ENCODE data around the gene XPR1. TPM values are rescaled to one million over a fixed set of nuclear protein-coding genes. Genes with fewer than 3 reads are reported as not detected.
"Not testable (repeated sequence)": the region's sequence is repeated elsewhere in the genome, so short reads cannot be mapped to it uniquely, and the experiment has no call there.

Gene XPR1
- total RNA-seq, 5 donors from 2014 or later (not counting 1 experiment from before 2014, with no cell fraction given): 13.0 to 16.2 (median 14.7) TPM

- Histone ChIP-seq H3K9me3 (peaks cover 2% of the 10 kb centered on the region), H3K27ac (ENCODE audit: low read length) (no peak overlapping the region), H3K36me3 (ENCODE audit: control insufficient read depth in 2 of 2, extremely low read depth in 1 of 2, insufficient read depth in 1 of 2, low read length in 1 of 2) (no peaks in the 10 kb centered on the region), H3K27me3 (replicated peaks in 1 of 2; ENCODE audit: control insufficient read depth in 2 of 2, extremely low read depth in 1 of 2, insufficient read depth in 2 of 2, low read length in 1 of 2) (no peaks in the 10 kb centered on the region), H3K4me1 (ENCODE audit: control insufficient read depth in 1 of 2, extremely low read depth in 1 of 2, insufficient read depth in 2 of 2, low read length in 2 of 2) (peaks cover 2 to 3% of the 10 kb centered on the region in 2 experiments), H3K4me3 (ENCODE audit: control insufficient read depth in 1 of 2, extremely low read depth in 1 of 2, low read length in 1 of 2) (no peak overlapping the region)
- H3K9me3 Mint-ChIP-seq: peaks cover 0 to 9% (median 4%) of the 10 kb centered on the region in 3 donors
- H3K27ac Mint-ChIP-seq: no peak overlapping the region
- ATAC-seq (replicated peaks in 1 of 4) (peak in 1 of 4 experiments; percentile 22), DNase-seq (no peak)
- peaks cover 36% of the 10 kb centered on the region for H3K36me3 Mint-ChIP-seq
- H3K4me1 Mint-ChIP-seq: peaks cover 19 to 35% (median 29%) of the 10 kb centered on the region in 3 donors
- WGBS (ENCODE audit: insufficient coverage): no CpG with 5 or more reads among the region's 8 CpGs
- H3K4me3 Mint-ChIP-seq: peak overlapping the region in 1 of 3 donors; percentile 30
- CTCF ChIA-PET: no interaction called here
- POLR2A ChIA-PET: no interaction called here
- no peaks in the 10 kb centered on the region for H3K27me3 Mint-ChIP-seq
Measured at GRCh38 chr1:180851995-180852887, 220.4 kb downstream of the XPR1 start.

- WGBS (ENCODE audit: insufficient coverage): no CpG with 5 or more reads among the region's 2 CpGs
- Mint-ChIP-seq H3K4me1 (peaks cover 19 to 35% (median 29%) of the 10 kb centered on the region in 3 donors), H3K27me3 (no peaks in the 10 kb centered on the region), H3K9me3 (peaks cover 0 to 9% (median 4%) of the 10 kb centered on the region in 3 donors), H3K4me3 (no peak overlapping the region), H3K27ac (no peak overlapping the region), H3K36me3 (peaks cover 36% of the 10 kb centered on the region)
- DNase-seq (no peak), ATAC-seq (replicated peaks in 1 of 4) (no peak)
- CTCF ChIA-PET: interaction anchor here in 1 of 2 donors (0.9 kb wide), 1 partner anchor 338 kb away, joined by 6 read pairs; no protein-coding TSS in a partner anchor
- Histone ChIP-seq H3K4me1 (ENCODE audit: control insufficient read depth in 1 of 2, extremely low read depth in 1 of 2, insufficient read depth in 2 of 2, low read length in 2 of 2) (peaks cover 2 to 3% of the 10 kb centered on the region in 2 experiments), H3K27ac (ENCODE audit: low read length) (no peak overlapping the region), H3K36me3 (ENCODE audit: control insufficient read depth in 2 of 2, extremely low read depth in 1 of 2, insufficient read depth in 1 of 2, low read length in 1 of 2) (no peaks in the 10 kb centered on the region), H3K9me3 (peaks cover 2% of the 10 kb centered on the region), H3K4me3 (ENCODE audit: control insufficient read depth in 1 of 2, extremely low read depth in 1 of 2, low read length in 1 of 2) (no peak overlapping the region), H3K27me3 (replicated peaks in 1 of 2; ENCODE audit: control insufficient read depth in 2 of 2, extremely low read depth in 1 of 2, insufficient read depth in 2 of 2, low read length in 1 of 2) (no peaks in the 10 kb centered on the region)
- POLR2A ChIA-PET: interaction anchor here (0.5 to 0.7 kb wide), 5 partner anchors 136 to 1668 kb away, joined by 3 to 15 read pairs (median 3); no protein-coding TSS in a partner anchor
Measured at GRCh38 chr1:180854001-180854400, 222.2 kb downstream of the XPR1 start.

- ATAC-seq (replicated peaks in 1 of 4) (no peak), DNase-seq (no peak)
- peaks cover 34% of the 10 kb centered on the region for H3K36me3 Mint-ChIP-seq
- Histone ChIP-seq H3K9me3 (peaks cover 2% of the 10 kb centered on the region), H3K36me3 (ENCODE audit: control insufficient read depth in 2 of 2, extremely low read depth in 1 of 2, insufficient read depth in 1 of 2, low read length in 1 of 2) (no peaks in the 10 kb centered on the region), H3K4me1 (ENCODE audit: control insufficient read depth in 1 of 2, extremely low read depth in 1 of 2, insufficient read depth in 2 of 2, low read length in 2 of 2) (peaks cover 2 to 3% of the 10 kb centered on the region in 2 experiments), H3K27me3 (replicated peaks in 1 of 2; ENCODE audit: control insufficient read depth in 2 of 2, extremely low read depth in 1 of 2, insufficient read depth in 2 of 2, low read length in 1 of 2) (no peaks in the 10 kb centered on the region), H3K4me3 (ENCODE audit: control insufficient read depth in 1 of 2, extremely low read depth in 1 of 2, low read length in 1 of 2) (no peak overlapping the region), H3K27ac (ENCODE audit: low read length) (no peak overlapping the region)
- peaks cover 0 to 9% (median 4%) of the 10 kb centered on the region in 3 donors for H3K9me3 Mint-ChIP-seq
- 91% methylated on average over 5 of the region's 5 CpGs for WGBS (ENCODE audit: insufficient coverage)
- CTCF ChIA-PET: interaction anchor here in 1 of 2 donors (0.9 kb wide), 1 partner anchor 339 kb away, joined by 6 read pairs; no protein-coding TSS in a partner anchor
- no peak overlapping the region for H3K27ac Mint-ChIP-seq
- H3K27me3 Mint-ChIP-seq: no peaks in the 10 kb centered on the region
- H3K4me1 Mint-ChIP-seq: peaks cover 19 to 34% (median 29%) of the 10 kb centered on the region in 3 donors
- no peak overlapping the region for H3K4me3 Mint-ChIP-seq
- POLR2A ChIA-PET: interaction anchor here (0.5 kb wide), 2 partner anchors 135 to 1669 kb away, joined by 3 to 5 read pairs; no protein-coding TSS in a partner anchor
Measured at GRCh38 chr1:180854456-180854855, 222.6 kb downstream of the XPR1 start.

- H3K9me3 Mint-ChIP-seq; H3K27ac Mint-ChIP-seq; H3K36me3 ChIP-seq (ENCODE audit: control insufficient read depth in 2 of 2, extremely low read depth in 1 of 2, insufficient read depth in 1 of 2, low read length in 1 of 2); H3K9me3 ChIP-seq; H3K27ac ChIP-seq (ENCODE audit: low read length); DNase-seq; H3K27me3 ChIP-seq (replicated peaks in 1 of 2; ENCODE audit: control insufficient read depth in 2 of 2, extremely low read depth in 1 of 2, insufficient read depth in 2 of 2, low read length in 1 of 2); ATAC-seq (replicated peaks in 1 of 4); H3K4me3 Mint-ChIP-seq; H3K4me1 ChIP-seq (ENCODE audit: control insufficient read depth in 1 of 2, extremely low read depth in 1 of 2, insufficient read depth in 2 of 2, low read length in 2 of 2); H3K27me3 Mint-ChIP-seq; H3K4me3 ChIP-seq (ENCODE audit: control insufficient read depth in 1 of 2, extremely low read depth in 1 of 2, low read length in 1 of 2): not testable (repeated sequence)
- peaks cover 11% of the 10 kb centered on the region for H3K36me3 Mint-ChIP-seq
- H3K4me1 Mint-ChIP-seq: peaks cover 3 to 11% (median 5%) of the 10 kb centered on the region in 3 donors
- ChIA-PET POLR2A (interaction anchor here in 1 of 2 donors (0.6 kb wide), 1 partner anchor 81 kb away, joined by 3 read pairs; no protein-coding TSS in a partner anchor), CTCF (interaction anchor here in 1 of 2 donors (0.6 kb wide), 1 partner anchor 17 kb away, joined by 4 read pairs; no protein-coding TSS in a partner anchor)
- WGBS (ENCODE audit: insufficient coverage): 86% methylated on average over 1 of the region's 7 CpGs
Measured at GRCh38 chr1:180857947-180858725, 226.3 kb downstream of the XPR1 start.

GRCh38 chr1:180859306-180859705, 227.5 kb downstream of the XPR1 start:
- no peaks in the 10 kb centered on the region for H3K27me3 Mint-ChIP-seq
- no peak overlapping the region for H3K4me3 Mint-ChIP-seq
- ChIA-PET CTCF (interaction anchor here in 1 of 2 donors (5.4 kb wide), 1 partner anchor 343 kb away, joined by 93 read pairs; no protein-coding TSS in a partner anchor), POLR2A (no interaction called here)
- no peaks in the 10 kb centered on the region for H3K9me3 ChIP-seq
- no peak overlapping the region for H3K4me3 ChIP-seq (ENCODE audit: control insufficient read depth in 1 of 2, extremely low read depth in 1 of 2, low read length in 1 of 2)
- no peak overlapping the region for H3K27ac ChIP-seq (ENCODE audit: low read length)
- WGBS (ENCODE audit: insufficient coverage): no CpG with 5 or more reads among the region's 1 CpG
- H3K36me3 Mint-ChIP-seq: peaks cover 12% of the 10 kb centered on the region
- H3K9me3 Mint-ChIP-seq: no peaks in the 10 kb centered on the region
- no peak for ATAC-seq (replicated peaks in 1 of 4)
- peaks cover 0 to 2% of the 10 kb centered on the region in 2 donors for H3K36me3 ChIP-seq (ENCODE audit: control insufficient read depth in 2 of 2, extremely low read depth in 1 of 2, insufficient read depth in 1 of 2, low read length in 1 of 2)
- no peaks in the 10 kb centered on the region for H3K27me3 ChIP-seq (replicated peaks in 1 of 2; ENCODE audit: control insufficient read depth in 2 of 2, extremely low read depth in 1 of 2, insufficient read depth in 2 of 2, low read length in 1 of 2)
- H3K27ac Mint-ChIP-seq: no peak overlapping the region
- no peaks in the 10 kb centered on the region for H3K4me1 ChIP-seq (ENCODE audit: control insufficient read depth in 1 of 2, extremely low read depth in 1 of 2, insufficient read depth in 2 of 2, low read length in 2 of 2)
- H3K4me1 Mint-ChIP-seq: no peaks in the 10 kb centered on the region
- DNase-seq: no peak

GRCh38 chr1:180860535-180860934, 228.7 kb downstream of the XPR1 start:
- Mint-ChIP-seq H3K9me3 (no peaks in the 10 kb centered on the region), H3K27ac (peak overlapping the region in 1 of 2 donors; percentile 64), H3K4me3 (no peak overlapping the region), H3K27me3 (no peaks in the 10 kb centered on the region), H3K4me1 (no peaks in the 10 kb centered on the region), H3K36me3 (peaks cover 17% of the 10 kb centered on the region)
- Histone ChIP-seq H3K9me3 (no peaks in the 10 kb centered on the region), H3K4me1 (ENCODE audit: control insufficient read depth in 1 of 2, extremely low read depth in 1 of 2, insufficient read depth in 2 of 2, low read length in 2 of 2) (no peaks in the 10 kb centered on the region), H3K36me3 (ENCODE audit: control insufficient read depth in 2 of 2, extremely low read depth in 1 of 2, insufficient read depth in 1 of 2, low read length in 1 of 2) (peaks cover 0 to 2% of the 10 kb centered on the region in 2 donors), H3K27ac (ENCODE audit: low read length) (no peak overlapping the region), H3K27me3 (replicated peaks in 1 of 2; ENCODE audit: control insufficient read depth in 2 of 2, extremely low read depth in 1 of 2, insufficient read depth in 2 of 2, low read length in 1 of 2) (no peaks in the 10 kb centered on the region), H3K4me3 (ENCODE audit: control insufficient read depth in 1 of 2, extremely low read depth in 1 of 2, low read length in 1 of 2) (no peak overlapping the region)
- DNase-seq: no peak
- WGBS (ENCODE audit: insufficient coverage): 100% methylated on average over 1 of the region's 2 CpGs
- ChIA-PET POLR2A (no interaction called here), CTCF (interaction anchor here (0.6 to 5.4 kb wide), 4 partner anchors 276 to 344 kb away, joined by 3 to 93 read pairs (median 8); no protein-coding TSS in a partner anchor)
- ATAC-seq (replicated peaks in 1 of 4): no peak

All from T-cell (primary cell).